H1 (cell line): Measurements from ENCODE around the gene SNHG17. TPM values are rescaled to one million over a fixed set of nuclear protein-coding genes. Genes with fewer than 3 reads are reported as not detected.

Experiments used
- CTCF ChIA-PET: fragments of 300-600 bp; sonication (Branson Sonifier 250); formaldehyde crosslinking; loops from one replicate; lab custom pipeline; 2021; ENCODE audit not compliant: partially characterized antibody; lab: Charles Lee
- POLR2A ChIA-PET: fragments of 300-600 bp; sonication (Branson Sonifier 250); formaldehyde crosslinking; loops from one replicate; lab custom pipeline; 2021; ENCODE audit warnings: inconsistent platforms; ENCODE audit not compliant: partially characterized antibody; lab: Charles Lee
- DNase-seq, 2 experiments: peaks; one replicate each; pipeline versions ENCODE4 v3.0.0 to v3.0.0-alpha.2; 2010 to 2022; ENCODE audit warnings: low spot score in 2 of 2, low read depth in 1 of 2, mixed read lengths in 1 of 2
- FAIRE-seq: peaks from 2 replicates; lab custom pipeline; 2011; peaks lifted over from hg19 to GRCh38; lab: Jason Lieb, UNC
- H2AFZ ChIP-seq: 2 replicates; pipeline ENCODE4 v1.8.1; 2012; ENCODE audit warnings: low read length, inconsistent platforms
- H2AK5ac ChIP-seq: 2 replicates; pipeline ENCODE4 v1.6.1; 2013; ENCODE audit warnings: low read depth, low read length
- H2BK120ac ChIP-seq: replicated peaks from 2 replicates; pipeline ENCODE3; 2013; ENCODE audit warnings: low read depth, low read length, inconsistent platforms
- H2BK12ac ChIP-seq: 2 replicates; pipeline ENCODE4 v1.6.1; 2013; ENCODE audit warnings: low read depth, low read length
- H2BK15ac ChIP-seq: 2 replicates; pipeline ENCODE4 v1.6.1; 2013; ENCODE audit warnings: low read length
- H2BK20ac ChIP-seq: 2 replicates; pipeline ENCODE4 v1.6.1; 2013; ENCODE audit warnings: low read length
- H2BK5ac ChIP-seq: 2 replicates; pipeline ENCODE4 v1.6.1; 2013; ENCODE audit warnings: low read depth, low read length
- H3K14ac ChIP-seq: 2 replicates; pipeline ENCODE4 v1.6.1; 2013; ENCODE audit warnings: inconsistent platforms; ENCODE audit not compliant: insufficient read length
- H3K18ac ChIP-seq: 2 replicates; pipeline ENCODE4 v1.6.1; 2013; ENCODE audit warnings: low read length; ENCODE audit errors: extremely low read depth
- H3K23ac ChIP-seq: 2 replicates; pipeline ENCODE4 v1.6.1; 2013; ENCODE audit warnings: inconsistent platforms; ENCODE audit not compliant: insufficient read length
- H3K23me2 ChIP-seq: 2 replicates; pipeline ENCODE4 v1.6.1; 2013; ENCODE audit warnings: low read depth, low read length
- H3K27ac ChIP-seq: 2 replicates; pipeline ENCODE4 v1.6.1; 2011; ENCODE audit warnings: low read depth, low read length, inconsistent platforms
- H3K27me3 ChIP-seq, 4 experiments: replicated peaks in 1 of 4; 1 replicate in 1 of 4; 2 replicates in 3 of 4; pipeline versions ENCODE4 v1.6.1 to v1.8.1; 2011 to 2013; ENCODE audit warnings: low read length in 3 of 4, mild to moderate bottlenecking in 3 of 4, inconsistent platforms in 2 of 4, mixed read lengths in 2 of 4, moderate library complexity in 1 of 4; ENCODE audit not compliant: control insufficient read depth in 3 of 4, insufficient read depth in 3 of 4; ENCODE audit errors: extremely low read depth in 1 of 4
- H3K36me3 ChIP-seq, 4 experiments: 2 replicates each; pipeline versions ENCODE4 v1.6.1 to v1.8.1; 2011 to 2013; ENCODE audit warnings: mild to moderate bottlenecking in 4 of 4, low read length in 3 of 4, moderate library complexity in 2 of 4, control low read depth in 1 of 4, inconsistent platforms in 1 of 4; ENCODE audit not compliant: insufficient read depth in 4 of 4, control insufficient read depth in 2 of 4
- H3K4ac ChIP-seq: replicated peaks from 2 replicates; pipeline ENCODE3; 2013; ENCODE audit warnings: low read length, low read depth, mixed read lengths, inconsistent platforms; ENCODE audit not compliant: insufficient read length
- H3K4me1 ChIP-seq, 4 experiments: replicated peaks in 1 of 4; 1 replicate in 1 of 4; 2 replicates in 3 of 4; pipeline versions ENCODE4 v1.6.1 to v1.8.1; 2011 to 2013; ENCODE audit warnings: low read length in 3 of 4, inconsistent platforms in 2 of 4, mixed read lengths in 1 of 4; ENCODE audit not compliant: insufficient read depth in 4 of 4, control insufficient read depth in 3 of 4
- H3K4me2 ChIP-seq, 2 experiments: 2 replicates each; pipeline versions ENCODE4 v1.6.1 to v1.8.1; 2011 to 2013; ENCODE audit warnings: low read depth in 2 of 2, low read length in 2 of 2, control low read depth in 1 of 2, inconsistent platforms in 1 of 2, mild to moderate bottlenecking in 1 of 2; ENCODE audit not compliant: insufficient read depth in 1 of 2
- H3K4me3 ChIP-seq, 4 experiments: fragments of 200-600, 300-600 bp in 1 of 4; sonication (generic), shearing (Covaris generic), sonication (Bioruptor Twin) in 1 of 4; 2 replicates each; pipeline versions ENCODE4 v1.5.1 to v1.8.1; 2011 to 2016; ENCODE audit warnings: low read length in 4 of 4, low read depth in 3 of 4, control low read depth in 2 of 4, inconsistent platforms in 2 of 4, mild to moderate bottlenecking in 2 of 4, mixed read lengths in 1 of 4, moderate library complexity in 1 of 4; ENCODE audit not compliant: insufficient read depth in 2 of 4; ENCODE audit errors: extremely low read depth in 1 of 4
- H3K56ac ChIP-seq: replicated peaks from 2 replicates; pipeline ENCODE3; 2013; ENCODE audit warnings: low read depth, mild to moderate bottlenecking, mixed read lengths, low read length, inconsistent platforms; ENCODE audit not compliant: insufficient read length
- H3K79me1 ChIP-seq: 2 replicates; pipeline ENCODE4 v1.6.1; 2013; ENCODE audit warnings: low read depth, low read length, control low read depth
- H3K79me2 ChIP-seq, 2 experiments: 2 replicates each; pipeline versions ENCODE4 v1.6.1 to v1.8.1; 2012 to 2013; ENCODE audit warnings: low read length in 2 of 2, mild to moderate bottlenecking in 2 of 2, inconsistent platforms in 1 of 2; ENCODE audit not compliant: insufficient read depth in 2 of 2, control insufficient read depth in 1 of 2
- H3K9ac ChIP-seq, 4 experiments: replicated peaks in 1 of 4; 1 replicate in 1 of 4; 2 replicates in 3 of 4; pipeline versions ENCODE4 v1.6.1 to v1.8.1; 2011 to 2013; ENCODE audit warnings: low read depth in 3 of 4, low read length in 3 of 4, control low read depth in 2 of 4, mild to moderate bottlenecking in 2 of 4, moderate library complexity in 2 of 4, inconsistent platforms in 1 of 4; ENCODE audit errors: extremely low read depth in 1 of 4
- H3K9me3 ChIP-seq, 2 experiments: 2 replicates each; pipeline versions ENCODE4 v1.6.1 to v1.8.1; 2012 to 2013; ENCODE audit warnings: mild to moderate bottlenecking in 2 of 2, moderate library complexity in 2 of 2, control low read depth in 1 of 2, inconsistent platforms in 1 of 2, low read depth in 1 of 2, low read length in 1 of 2, mixed read lengths in 1 of 2; ENCODE audit not compliant: insufficient read depth in 2 of 2
- H4K20me1 ChIP-seq, 2 experiments: replicated peaks in 1 of 2; 2 replicates each; pipeline versions ENCODE3 to v1.8.1; 2011 to 2013; ENCODE audit warnings: inconsistent platforms in 2 of 2, low read length in 2 of 2, mild to moderate bottlenecking in 1 of 2; ENCODE audit not compliant: insufficient read depth in 2 of 2, control insufficient read depth in 1 of 2
- H4K5ac ChIP-seq: 2 replicates; pipeline ENCODE4 v1.6.1; 2013; ENCODE audit warnings: low read length, low read depth, mixed read lengths, inconsistent platforms; ENCODE audit not compliant: insufficient read length
- H4K8ac ChIP-seq: 2 replicates; pipeline ENCODE4 v1.8.0; 2013; ENCODE audit warnings: mild to moderate bottlenecking, moderate library complexity, low read length, inconsistent platforms; ENCODE audit not compliant: insufficient read depth; ENCODE audit errors: extremely low read depth
- H4K91ac ChIP-seq: replicated peaks from 2 replicates; pipeline ENCODE3; 2013; ENCODE audit warnings: low read length, mixed read lengths, inconsistent platforms; ENCODE audit not compliant: insufficient read length
- BCL11A ChIP-seq, 2 experiments: IDR thresholded peaks; one replicate each; pipeline ENCODE4 v1.6.1; 2011; ENCODE audit warnings: low read depth in 2 of 2, low read length in 2 of 2, mild to moderate bottlenecking in 2 of 2
- CBX8 ChIP-seq: fragments of 300-800, 300-1000 bp; sonication (generic); IDR thresholded peaks from 2 replicates; pipeline ENCODE4 v1.7.1; 2016; ENCODE audit warnings: low read depth, low read length, borderline replicate concordance
- CTBP2 ChIP-seq: IDR thresholded peaks from 2 replicates; pipeline ENCODE4 v1.7.0; 2011; ENCODE audit warnings: borderline replicate concordance, mild to moderate bottlenecking, moderate library complexity, mixed read lengths, low read length; ENCODE audit not compliant: insufficient read depth, insufficient read length
- HDAC6 ChIP-seq: IDR thresholded peaks from one replicate; pipeline ENCODE4 v1.7.1; 2012; ENCODE audit warnings: low read depth, mild to moderate bottlenecking, inconsistent platforms, low read length, moderate library complexity
- KDM4A ChIP-seq: IDR thresholded peaks from one replicate; pipeline ENCODE4 v1.7.1; 2012; ENCODE audit warnings: low read depth, mild to moderate bottlenecking, moderate library complexity, low read length, inconsistent platforms; ENCODE audit not compliant: severe bottlenecking
- KDM5A ChIP-seq: fragments of 200-600 bp; IDR thresholded peaks from 2 replicates; pipeline ENCODE4 v1.7.1; 2012; ENCODE audit warnings: mild to moderate bottlenecking, low read length, inconsistent platforms, mixed read lengths
- MAX ChIP-seq: IDR thresholded peaks from 2 replicates; pipeline ENCODE4 v1.6.1; 2012; ENCODE audit warnings: inconsistent platforms
- PHF8 ChIP-seq: fragments of 200-600 bp; sonication (generic); conservative IDR thresholded peaks from 2 replicates; pipeline ENCODE4 v1.7.1; 2012; ENCODE audit warnings: low read depth, mild to moderate bottlenecking, inconsistent platforms, low read length, moderate library complexity
- SIN3A ChIP-seq, 2 experiments: IDR thresholded peaks in 1 of 2; conservative IDR thresholded peaks in 1 of 2; 2 replicates each; pipeline ENCODE4 v1.6.1; 2011 to 2012; ENCODE audit warnings: low read length in 2 of 2, improper control_type of control experiment in 1 of 2, low read depth in 1 of 2, mild to moderate bottlenecking in 1 of 2
- SUZ12 ChIP-seq: fragments of 200-600 bp; sonication (generic); IDR thresholded peaks from 2 replicates; pipeline ENCODE4 v1.6.1; 2012; ENCODE audit warnings: mild to moderate bottlenecking, inconsistent platforms, low read length, moderate library complexity, mixed read lengths
- TCF12 ChIP-seq: IDR thresholded peaks from 2 replicates; pipeline ENCODE4 v1.6.1; 2011; ENCODE audit warnings: low read depth, mild to moderate bottlenecking, low read length
- WGBS, 2 experiments: shearing (Covaris generic) in 1 of 2; methylation state at CpG; one replicate each; pipeline versions ENCODE4 v1.1.6 to v1.1.7; 2013 to 2015; ENCODE audit warnings: low lambda C conversion rate in 2 of 2, mixed read lengths in 2 of 2, inconsistent platforms in 1 of 2, low coverage in 1 of 2, missing lambda C conversion rate in 1 of 2; ENCODE audit not compliant: insufficient replicate concordance in 2 of 2, insufficient coverage in 1 of 2, insufficient read length in 1 of 2; ENCODE audit errors: extremely low coverage in 1 of 2, missing lambda C conversion rate in 1 of 2; 5-methylcytosine and 5-hydroxymethylcytosine counted together
- polyA plus RNA-seq, 7 experiments: library from polyadenylated mRNA; depleted of rRNA in 3 of 7; stranded (reverse) in 5 of 7; unstranded in 2 of 7; fragments of >200 nt in 5 of 7; fragments of 200-250 nt in 2 of 7; gene quantifications; 1 replicate in 5 of 7; 2 replicates in 1 of 7; 4 replicates in 1 of 7; pipeline versions ENCODE4 v1.2.1 to v1.2.3, GENCODE V29; 2011 to 2013; ENCODE audit warnings: missing spikeins in 2 of 7, mixed read lengths in 2 of 7
- total RNA-seq: library from RNA; stranded (reverse); fragmentation: NEBNext Ultra II Directional; extraction: Animal tissue kit (Norgen Biotek cat#: 25700); gene quantifications from 2 replicates; pipeline ENCODE4 v1.2.1, GENCODE V29; 2021

The SNHG17 gene
- total and polyA plus RNA-seq, 2 of the 8 experiments (the other 6 are each of a cell fraction or from before 2014, with no cell fraction given) = 59.4 to 59.8 TPM

GRCh38 chr20:38452880-38453624 lies 17.9 kb upstream of the SNHG17 start:
- no peak overlapping the region for H3K14ac ChIP-seq
- no peaks in the 10 kb centered on the region for H3K79me2 ChIP-seq
- 89% methylated on average over 17 of the region's 19 CpGs; no CpG with 5 or more reads in 1 of the 2 experiments for WGBS, 2 experiments
- POLR2A ChIA-PET = interaction anchor here (0.8 to 15.7 kb wide), 6 partner anchors 14 to 35 kb away, joined by 3 to 285 read pairs (median 4); partner anchors contain the start of genes RALGAPB and SNHG17
- no peak overlapping the region for H2BK12ac ChIP-seq
- FAIRE-seq = no peak
- H2BK5ac ChIP-seq = no peak overlapping the region
- no peak overlapping the region for H3K4ac ChIP-seq
- H3K23ac ChIP-seq = no peak overlapping the region
- no peak overlapping the region for H3K56ac ChIP-seq
- H4K8ac ChIP-seq = no peak overlapping the region
- CTCF ChIA-PET = interaction anchor here (0.7 to 2.7 kb wide), 8 partner anchors 12 to 131 kb away, joined by 3 to 19 read pairs (median 4); partner anchors contain the start of genes RALGAPB and SNHG17
- H3K36me3 ChIP-seq = peaks cover 0 to 15% (median 6%) of the 10 kb centered on the region in 4 experiments; a peak in 4 of 8 replicates
- H4K20me1 ChIP-seq = no peaks in the 10 kb centered on the region
- H2BK20ac ChIP-seq = no peak overlapping the region
- no peaks in the 10 kb centered on the region for H3K23me2 ChIP-seq
- DNase-seq = no peak
- no peak overlapping the region for H2AFZ ChIP-seq
- H3K79me1 ChIP-seq = no peaks in the 10 kb centered on the region
- no peak overlapping the region for H3K4me2 ChIP-seq
- no peak overlapping the region for H4K5ac ChIP-seq
- no peaks in the 10 kb centered on the region for H3K27me3 ChIP-seq
- H3K27ac ChIP-seq = no peak overlapping the region
- H3K9me3 ChIP-seq = no peaks in the 10 kb centered on the region
- no peak overlapping the region for H2BK15ac ChIP-seq
- no peaks in the 10 kb centered on the region for H3K4me1 ChIP-seq
- H4K91ac ChIP-seq = no peak overlapping the region
- no peak overlapping the region for H3K4me3 ChIP-seq
- no peak overlapping the region for H2BK120ac ChIP-seq
- H3K9ac ChIP-seq = no peak overlapping the region
- H2AK5ac ChIP-seq = no peak overlapping the region
- no peak overlapping the region for H3K18ac ChIP-seq
- no peak for TF ChIP-seq PHF8
- TF ChIP-seq KDM4A = no peak
- no peak for TF ChIP-seq HDAC6
- TF ChIP-seq SUZ12 = no peak
- no peak for TF ChIP-seq MAX
- no peak for TF ChIP-seq SIN3A (conservative IDR thresholded peaks at IDR 0.05 in 1 of 2, IDR thresholded peaks at IDR 0.05 in 1 of 2; ENCODE audit: low read depth in 1 of 2, low read length in 2 of 2)
- no peak for TF ChIP-seq CBX8
- TF ChIP-seq BCL11A (IDR thresholded peaks at IDR 0.05; ENCODE audit: low read depth in 2 of 2, low read length in 2 of 2) = no peak
- no peak for TF ChIP-seq TCF12
- no peak for TF ChIP-seq CTBP2
- TF ChIP-seq KDM5A = no peak
